ENCODE data around the gene SH3BP4.

SH3BP4 gene

GRCh38 chr2:234951664-234952269, at the start of gene SH3BP4:
Gene SH3BP4, plus strand, starts transcription at chr2:234952017. Its CDS starts 82,986 bp downstream, at chr2:235035003.
- no peak for TF ChIP-seq CTCF (IDR thresholded peaks at IDR 0.05; ENCODE audit: low read depth, low read length)
- peak; percentile 51 for DNase-seq (ENCODE audit: extremely low read depth, low read depth)

DNA sequence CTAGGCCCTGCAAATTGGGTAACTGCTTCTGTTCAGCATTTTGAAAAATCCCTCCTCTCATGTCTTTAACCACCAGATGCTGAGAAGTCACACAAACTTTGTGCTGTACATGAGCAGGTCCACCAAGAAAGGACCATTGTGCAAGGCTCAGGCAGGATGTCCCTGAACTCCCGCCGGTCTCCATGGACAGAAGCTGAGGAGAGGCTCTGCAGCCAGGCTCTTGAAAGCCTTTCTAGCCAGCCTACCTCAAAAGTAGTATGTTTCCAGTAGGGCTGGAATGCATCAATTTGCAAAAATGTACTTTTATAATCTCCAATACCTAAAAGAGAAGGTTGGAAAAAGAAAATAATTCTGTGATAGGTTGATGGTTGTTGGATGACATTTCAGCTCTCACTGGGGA, 47.0 kb upstream of the SH3BP4 start:
- no peak for TF ChIP-seq CTCF (IDR thresholded peaks at IDR 0.05; ENCODE audit: low read depth, low read length)

GRCh38 chr2:234905547-234906265, 46.1 kb upstream of the SH3BP4 start:
- DNase-seq (ENCODE audit: extremely low read depth, low read depth), result no peak
- no peak for TF ChIP-seq CTCF (IDR thresholded peaks at IDR 0.05; ENCODE audit: low read depth, low read length)

More for the DNA sequence above, 47.0 kb upstream of the SH3BP4 start:
- DNase-seq (ENCODE audit: extremely low read depth, low read depth), result no peak

GRCh38 chr2:234910186-234910679, 41.6 kb upstream of the SH3BP4 start:
- TF ChIP-seq CTCF (IDR thresholded peaks at IDR 0.05; ENCODE audit: low read depth, low read length), result no peak
- no peak for DNase-seq (ENCODE audit: extremely low read depth, low read depth)

- DNase-seq (ENCODE audit: extremely low read depth, low read depth), result peak; percentile 43
- no peak for TF ChIP-seq CTCF (IDR thresholded peaks at IDR 0.05; ENCODE audit: low read depth, low read length)
Measured at GRCh38 chr2:234911271-234911670, 40.5 kb upstream of the SH3BP4 start.

GRCh38 chr2:234912437-234912836, 39.4 kb upstream of the SH3BP4 start:
- DNase-seq (ENCODE audit: extremely low read depth, low read depth), result no peak
- TF ChIP-seq CTCF (IDR thresholded peaks at IDR 0.05; ENCODE audit: low read depth, low read length), result no peak

DNA sequence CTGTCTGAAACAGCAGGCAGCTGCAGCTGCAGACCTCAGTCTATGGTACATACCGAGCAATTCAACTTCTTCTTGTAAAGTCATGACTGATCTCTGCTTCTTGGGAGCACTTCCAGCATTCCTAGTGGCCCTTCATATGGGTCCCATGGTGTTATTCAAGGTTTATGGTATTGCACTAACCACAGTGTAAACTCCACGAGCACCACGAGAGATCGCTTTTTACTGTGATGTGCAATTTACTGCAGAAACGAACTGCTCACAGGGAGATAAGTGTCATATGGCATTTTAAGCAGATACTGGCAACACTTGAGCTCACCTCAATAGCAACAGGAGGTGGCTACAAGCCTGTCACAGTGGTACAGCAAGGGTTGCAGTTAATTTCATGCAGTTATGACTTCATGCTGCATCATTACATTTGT, 38.6 kb upstream of the SH3BP4 start:
- no peak for DNase-seq (ENCODE audit: extremely low read depth, low read depth)
- no peak for TF ChIP-seq CTCF (IDR thresholded peaks at IDR 0.05; ENCODE audit: low read depth, low read length)
